Panc1 (cell line): ENCODE results near the gene GUCY2C.

Source experiments
- CTCF ChIP-seq: fragments of 450-650 bp; IDR thresholded peaks from 2 replicates; pipeline ENCODE4 v1.5.1; 2017; ENCODE audit warnings: mild to moderate bottlenecking
- POLR2AphosphoS5 ChIP-seq: IDR thresholded peaks from 2 replicates; pipeline ENCODE4 v1.6.1; 2012; ENCODE audit warnings: mild to moderate bottlenecking, low read depth, low read length, moderate library complexity
- TF ChIP-seq, protein P1 (sequence below), 2 experiments: IDR thresholded peaks; 2 replicates each; pipeline ENCODE4 v1.6.1; 2011 to 2012; ENCODE audit warnings: low read depth in 2 of 2, control low read depth in 1 of 2, low read length in 1 of 2, mild to moderate bottlenecking in 1 of 2, moderate library complexity in 1 of 2; ENCODE audit not compliant: insufficient read depth in 1 of 2

DNA sequence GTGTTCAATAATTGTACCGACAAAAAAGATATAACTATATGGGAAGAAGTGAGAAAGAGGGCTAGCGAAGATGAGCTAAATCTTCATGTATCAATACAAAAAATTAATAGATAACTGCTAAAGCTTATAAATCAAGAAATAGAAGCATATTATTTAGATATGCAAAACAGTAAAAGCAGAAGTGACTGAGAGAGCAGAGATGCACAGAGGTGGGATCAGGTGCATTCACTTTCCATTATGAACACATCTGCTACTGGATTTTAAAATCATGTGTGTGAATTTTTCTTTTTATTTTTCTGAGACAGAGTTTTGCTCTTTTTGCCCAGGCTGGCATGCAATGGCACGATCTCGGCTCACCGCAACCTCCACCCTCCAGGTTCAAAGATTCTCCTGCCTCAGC lies 33.4 kb downstream of the GUCY2C start:
- TF ChIP-seq CTCF (no peak), POLR2AphosphoS5 (no peak)
- TF ChIP-seq, protein P1, sequence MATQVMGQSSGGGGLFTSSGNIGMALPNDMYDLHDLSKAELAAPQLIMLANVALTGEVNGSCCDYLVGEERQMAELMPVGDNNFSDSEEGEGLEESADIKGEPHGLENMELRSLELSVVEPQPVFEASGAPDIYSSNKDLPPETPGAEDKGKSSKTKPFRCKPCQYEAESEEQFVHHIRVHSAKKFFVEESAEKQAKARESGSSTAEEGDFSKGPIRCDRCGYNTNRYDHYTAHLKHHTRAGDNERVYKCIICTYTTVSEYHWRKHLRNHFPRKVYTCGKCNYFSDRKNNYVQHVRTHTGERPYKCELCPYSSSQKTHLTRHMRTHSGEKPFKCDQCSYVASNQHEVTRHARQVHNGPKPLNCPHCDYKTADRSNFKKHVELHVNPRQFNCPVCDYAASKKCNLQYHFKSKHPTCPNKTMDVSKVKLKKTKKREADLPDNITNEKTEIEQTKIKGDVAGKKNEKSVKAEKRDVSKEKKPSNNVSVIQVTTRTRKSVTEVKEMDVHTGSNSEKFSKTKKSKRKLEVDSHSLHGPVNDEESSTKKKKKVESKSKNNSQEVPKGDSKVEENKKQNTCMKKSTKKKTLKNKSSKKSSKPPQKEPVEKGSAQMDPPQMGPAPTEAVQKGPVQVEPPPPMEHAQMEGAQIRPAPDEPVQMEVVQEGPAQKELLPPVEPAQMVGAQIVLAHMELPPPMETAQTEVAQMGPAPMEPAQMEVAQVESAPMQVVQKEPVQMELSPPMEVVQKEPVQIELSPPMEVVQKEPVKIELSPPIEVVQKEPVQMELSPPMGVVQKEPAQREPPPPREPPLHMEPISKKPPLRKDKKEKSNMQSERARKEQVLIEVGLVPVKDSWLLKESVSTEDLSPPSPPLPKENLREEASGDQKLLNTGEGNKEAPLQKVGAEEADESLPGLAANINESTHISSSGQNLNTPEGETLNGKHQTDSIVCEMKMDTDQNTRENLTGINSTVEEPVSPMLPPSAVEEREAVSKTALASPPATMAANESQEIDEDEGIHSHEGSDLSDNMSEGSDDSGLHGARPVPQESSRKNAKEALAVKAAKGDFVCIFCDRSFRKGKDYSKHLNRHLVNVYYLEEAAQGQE (IDR thresholded peaks at IDR 0.05; ENCODE audit: insufficient read depth in 1 of 2, low read depth in 2 of 2, low read length in 1 of 2) = no peak
